ENCODE measurements around the gene GNG2.

The GNG2 gene

DNA sequence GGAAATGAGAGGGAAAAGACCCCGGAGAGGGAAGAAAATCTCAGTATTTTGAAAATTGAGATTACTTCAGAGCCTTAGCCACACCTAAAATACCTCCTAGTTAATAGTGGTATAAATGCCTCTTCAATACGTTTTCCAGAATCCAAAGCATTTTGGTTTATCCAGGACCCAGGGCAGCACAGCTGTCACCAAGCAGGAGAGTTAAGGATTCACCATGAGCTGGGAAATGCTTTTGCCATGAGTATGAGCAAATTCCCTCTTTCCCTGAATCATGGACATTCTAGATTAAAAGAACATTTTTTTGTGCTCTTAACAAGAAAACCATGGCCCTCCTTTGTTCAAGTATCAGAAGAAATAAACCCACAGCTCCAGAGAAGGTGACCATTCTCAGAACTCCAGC lies 107.1 kb downstream of the GNG2 start:
- TF ChIP-seq, protein P1, sequence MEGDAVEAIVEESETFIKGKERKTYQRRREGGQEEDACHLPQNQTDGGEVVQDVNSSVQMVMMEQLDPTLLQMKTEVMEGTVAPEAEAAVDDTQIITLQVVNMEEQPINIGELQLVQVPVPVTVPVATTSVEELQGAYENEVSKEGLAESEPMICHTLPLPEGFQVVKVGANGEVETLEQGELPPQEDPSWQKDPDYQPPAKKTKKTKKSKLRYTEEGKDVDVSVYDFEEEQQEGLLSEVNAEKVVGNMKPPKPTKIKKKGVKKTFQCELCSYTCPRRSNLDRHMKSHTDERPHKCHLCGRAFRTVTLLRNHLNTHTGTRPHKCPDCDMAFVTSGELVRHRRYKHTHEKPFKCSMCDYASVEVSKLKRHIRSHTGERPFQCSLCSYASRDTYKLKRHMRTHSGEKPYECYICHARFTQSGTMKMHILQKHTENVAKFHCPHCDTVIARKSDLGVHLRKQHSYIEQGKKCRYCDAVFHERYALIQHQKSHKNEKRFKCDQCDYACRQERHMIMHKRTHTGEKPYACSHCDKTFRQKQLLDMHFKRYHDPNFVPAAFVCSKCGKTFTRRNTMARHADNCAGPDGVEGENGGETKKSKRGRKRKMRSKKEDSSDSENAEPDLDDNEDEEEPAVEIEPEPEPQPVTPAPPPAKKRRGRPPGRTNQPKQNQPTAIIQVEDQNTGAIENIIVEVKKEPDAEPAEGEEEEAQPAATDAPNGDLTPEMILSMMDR (IDR thresholded peaks at IDR 0.05; ENCODE audit: low read depth, low read length), result no peak
- H3K4me3 ChIP-seq (ENCODE audit: low read depth, low read length), result no peak overlapping the region

DNA sequence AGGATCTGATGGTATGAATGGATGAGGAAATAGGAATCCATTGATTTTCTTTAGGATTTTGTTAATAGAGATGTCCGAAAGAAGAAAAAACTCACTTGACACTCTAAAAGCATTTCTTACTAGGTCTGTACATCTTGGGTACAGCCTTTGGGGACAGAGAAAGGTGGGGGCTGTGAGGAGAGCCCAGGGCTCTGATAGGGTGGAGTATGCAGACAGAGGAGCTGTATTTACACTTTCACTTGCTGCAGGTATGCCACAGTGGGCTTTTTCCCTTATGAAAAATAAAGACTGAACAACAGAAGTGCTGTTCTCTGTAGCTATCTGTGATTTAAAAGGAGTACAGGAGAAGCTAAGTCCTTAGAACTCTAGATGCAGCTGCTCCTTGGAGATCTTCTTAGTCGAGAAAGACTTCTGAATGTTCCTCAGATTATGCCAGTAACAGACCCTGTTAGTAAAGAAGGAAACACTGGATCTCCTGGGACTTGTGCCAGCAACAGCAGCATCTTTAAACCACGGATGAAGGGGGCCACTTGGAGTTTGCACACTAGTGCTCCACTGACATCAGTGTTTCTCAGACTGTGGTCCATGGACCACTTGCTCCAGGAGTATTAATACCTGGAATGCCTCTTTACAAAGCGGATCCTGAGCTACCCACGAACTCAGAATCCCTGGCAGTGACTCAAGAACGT lies 109.6 kb downstream of the GNG2 start:
- H3K4me3 ChIP-seq (ENCODE audit: low read depth, low read length), result no peak overlapping the region
- TF ChIP-seq, protein P1 (IDR thresholded peaks at IDR 0.05; ENCODE audit: low read depth, low read length), result no peak

DNA sequence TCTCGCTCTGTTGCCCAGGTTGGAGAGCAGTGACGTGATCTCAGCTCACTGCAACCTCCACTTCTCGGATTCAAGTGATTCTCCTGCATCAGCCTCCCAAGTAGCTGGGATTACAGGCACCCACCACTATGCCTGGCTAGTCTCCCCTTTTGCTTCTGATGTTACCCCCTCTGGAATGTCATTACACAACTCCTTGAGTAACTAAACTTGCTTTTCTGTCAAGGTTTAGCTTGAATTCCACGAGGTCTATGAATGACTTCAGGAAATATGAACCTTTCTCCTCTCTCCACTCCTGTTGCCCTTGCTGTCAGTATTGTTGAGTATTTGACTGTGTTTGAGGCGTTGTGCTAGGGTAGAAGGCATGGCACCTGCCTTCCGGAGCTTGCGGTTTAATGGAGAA lies 112.2 kb downstream of the GNG2 start:
- TF ChIP-seq, protein P1 (IDR thresholded peaks at IDR 0.05; ENCODE audit: low read depth, low read length), result no peak
- H3K4me3 ChIP-seq (ENCODE audit: low read depth, low read length), result no peak overlapping the region

DNA sequence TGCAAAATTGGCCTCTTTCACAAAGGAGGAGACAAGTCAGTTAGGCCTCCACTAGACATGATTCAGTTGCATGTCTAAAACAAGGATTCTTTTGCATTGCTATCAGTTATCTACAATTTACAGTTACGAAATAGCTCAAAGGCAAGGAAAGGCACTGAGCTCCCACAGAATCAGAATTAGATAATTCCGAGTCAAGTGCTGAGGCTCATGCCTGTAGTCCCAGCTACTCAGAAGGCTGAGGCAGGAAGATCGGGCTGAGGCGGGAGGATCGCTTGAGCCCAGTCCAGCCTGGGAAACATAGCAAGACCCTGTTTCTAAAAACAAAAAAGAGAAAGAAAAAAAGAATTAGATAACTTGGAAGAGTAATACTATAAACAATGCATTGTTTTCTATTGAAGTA lies 116.7 kb downstream of the GNG2 start:
- no peak overlapping the region for H3K4me3 ChIP-seq (ENCODE audit: low read depth, low read length)
- TF ChIP-seq, protein P1 (IDR thresholded peaks at IDR 0.05; ENCODE audit: low read depth, low read length), result no peak

DNA sequence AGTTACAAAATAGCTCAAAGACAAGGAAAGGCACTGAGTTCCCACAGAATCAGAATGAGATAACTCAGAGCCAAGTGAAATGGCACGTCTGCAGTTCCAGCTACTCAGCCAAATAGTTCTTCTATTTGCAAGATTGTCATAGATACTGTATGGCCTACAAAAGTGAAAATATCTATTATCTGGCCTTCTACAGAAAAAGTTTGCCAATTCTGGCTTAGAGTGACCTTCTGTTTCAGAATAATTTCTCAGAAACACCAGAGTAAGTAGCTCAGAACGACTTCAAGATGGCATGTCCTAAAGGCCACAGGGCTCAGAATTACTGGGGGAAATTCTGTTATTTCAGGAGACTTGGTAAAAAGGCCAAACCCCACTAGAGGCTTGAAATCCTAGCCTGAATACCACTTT lies 118.3 kb downstream of the GNG2 start:
- TF ChIP-seq, protein P1 (IDR thresholded peaks at IDR 0.05; ENCODE audit: low read depth, low read length), result no peak
- no peak overlapping the region for H3K4me3 ChIP-seq (ENCODE audit: low read depth, low read length)

DNA sequence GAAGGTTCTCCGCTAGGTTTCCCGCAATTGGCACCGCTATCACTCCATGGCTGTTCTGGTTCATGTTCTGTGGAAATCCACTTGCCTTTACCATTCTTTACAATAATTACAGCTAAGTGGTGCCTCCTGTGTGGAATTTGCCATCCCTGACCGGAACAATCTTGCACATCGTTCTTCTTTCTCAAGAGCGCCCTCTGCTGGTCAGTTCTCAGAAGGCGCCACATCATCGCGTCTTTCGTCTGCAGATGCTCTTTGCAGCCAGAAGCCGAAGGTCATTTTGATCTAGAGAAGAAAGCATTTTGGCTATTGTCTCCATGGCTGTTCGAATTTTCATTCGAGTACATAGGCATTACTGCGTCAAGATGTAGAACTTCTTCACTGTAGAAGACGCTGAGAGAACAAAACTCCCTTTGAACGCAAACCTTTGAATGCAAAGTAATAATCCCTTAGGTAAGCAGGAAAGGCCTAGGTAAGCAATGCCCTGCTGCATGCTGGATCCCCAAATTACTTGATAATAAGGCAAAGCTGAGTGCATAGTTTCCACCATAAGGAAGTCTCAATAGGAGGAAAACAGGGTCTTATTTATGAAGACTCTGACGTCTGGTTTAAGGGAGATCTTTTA lies 118.8 kb downstream of the GNG2 start:
- TF ChIP-seq, protein P1 (IDR thresholded peaks at IDR 0.05; ENCODE audit: low read depth, low read length), result peak; percentile 73
- H3K4me3 ChIP-seq (ENCODE audit: low read depth, low read length), result no peak overlapping the region

DNA sequence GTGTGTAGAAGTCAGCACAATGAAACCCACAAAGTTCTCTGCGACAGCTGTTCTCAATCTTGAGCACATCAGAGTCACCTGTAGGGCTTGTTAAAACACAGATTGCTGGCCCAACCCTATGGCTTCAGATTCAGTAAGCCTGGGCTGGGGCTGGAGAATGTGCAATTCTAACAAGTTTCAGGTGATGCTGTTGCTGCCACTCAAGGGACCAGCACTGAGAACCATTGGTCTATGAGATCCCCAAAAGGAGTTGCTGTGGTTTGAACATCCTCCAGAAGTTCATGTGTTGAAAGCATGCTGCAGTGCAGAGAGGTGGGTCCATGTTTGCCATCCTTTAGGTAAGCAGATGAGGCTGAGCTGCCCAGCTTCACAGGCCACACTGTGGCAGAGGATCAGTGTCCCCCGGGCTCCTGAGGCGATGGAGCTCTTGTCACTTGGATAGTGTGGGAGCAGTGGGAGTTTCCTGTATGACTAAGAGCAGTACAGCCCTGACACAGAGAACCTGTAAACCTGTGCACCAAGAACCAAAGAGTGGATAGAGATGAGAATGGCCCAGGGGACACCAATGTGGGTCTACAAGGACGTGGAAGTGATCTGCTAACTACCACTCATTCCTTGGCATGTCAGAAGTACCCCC lies 120.9 kb downstream of the GNG2 start:
- TF ChIP-seq, protein P1 (IDR thresholded peaks at IDR 0.05; ENCODE audit: low read depth, low read length), result no peak

More for the DNA sequence above, 120.9 kb downstream of the GNG2 start:
- no peak overlapping the region for H3K4me3 ChIP-seq (ENCODE audit: low read depth, low read length)

Data from WI38 (cell line).